Upper lobe of right lung (tissue), 1 donor: ENCODE results near the gene LRRC27. TPM values are rescaled to one million over a fixed set of nuclear protein-coding genes. Genes with fewer than 3 reads are reported as not detected.

Experiments
- ATAC-seq: fragments of 200-7000 bp; cut with Tn5 transposase; one replicate; pipeline ENCODE4 v1.9.1; 2020; ENCODE audit warnings: mild to moderate bottlenecking, moderate library complexity
- DNase-seq: peaks from one replicate; pipeline ENCODE4 v3.0.0-alpha.2; 2020
- H3K27ac ChIP-seq: fragments of 200-600 bp; one replicate; pipeline ENCODE4 v1.8.0; 2022
- H3K27me3 ChIP-seq: fragments of 200-600 bp; one replicate; pipeline ENCODE4 v1.8.0; 2022; ENCODE audit warnings: mild to moderate bottlenecking
- H3K36me3 ChIP-seq: fragments of 200-600 bp; one replicate; pipeline ENCODE4 v1.8.0; 2022
- H3K4me1 ChIP-seq: fragments of 200-600 bp; one replicate; pipeline ENCODE4 v1.8.0; 2022
- H3K4me3 ChIP-seq: fragments of 200-600 bp; one replicate; pipeline ENCODE4 v1.8.0; 2022; ENCODE audit warnings: mild to moderate bottlenecking
- H3K9me3 ChIP-seq: fragments of 200-600 bp; one replicate; pipeline ENCODE4 v1.8.0; 2022
- intact Hi-C: fragments of 100-400 bp; cut with DNase I; formaldehyde crosslinking; loops from one replicate; pipeline ENCODE4 v1.11.0; 2022
- total RNA-seq: library from RNA; stranded (reverse); fragmentation: NEBNext Ultra II Directional; extraction: Animal tissue kit (Norgen Biotek cat#: 25700); gene quantifications from one replicate; pipeline ENCODE4 v1.2.1, GENCODE V29; 2021
- TF ChIP-seq, protein P1 (sequence below): fragments of 200-600 bp; IDR thresholded peaks from one replicate; pipeline ENCODE4 v1.8.0; 2022; ENCODE audit warnings: antibody characterized with exemption
- donor health status: DM: no; HTN: yes; CAD: no; lungs with severe emphysema.

The LRRC27 gene
- total RNA-seq, 1 donor from 2014 or later: 6.3 TPM

DNA sequence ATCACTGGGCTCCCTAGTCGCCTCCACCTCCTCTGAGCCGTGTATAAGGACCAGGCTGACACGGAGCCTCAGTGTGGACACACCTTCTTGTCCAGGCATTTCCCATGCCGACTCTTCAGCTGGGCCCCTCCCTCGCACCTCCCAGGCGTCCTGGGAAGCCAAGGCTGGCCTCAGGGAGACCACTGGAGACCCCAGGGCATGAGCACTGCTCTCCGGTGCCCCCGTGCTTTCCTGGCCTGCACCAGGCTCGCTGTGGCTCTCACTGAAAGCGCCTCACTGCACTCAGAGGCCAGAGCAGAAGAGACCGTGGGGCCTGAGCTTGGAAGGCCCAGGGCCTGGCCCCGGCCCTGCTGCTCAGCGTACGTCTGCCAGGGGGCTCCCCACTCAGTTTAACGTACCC is 31.4 kb downstream of the LRRC27 start:
- peaks cover 6% of the 10 kb centered on the region for H3K36me3 ChIP-seq
- ATAC-seq: no peak
- H3K27ac ChIP-seq: no peak overlapping the region
- H3K9me3 ChIP-seq: no peaks in the 10 kb centered on the region
- no peaks in the 10 kb centered on the region for H3K27me3 ChIP-seq
- H3K4me3 ChIP-seq: no peak overlapping the region
- no peaks in the 10 kb centered on the region for H3K4me1 ChIP-seq
- TF ChIP-seq, protein P1, sequence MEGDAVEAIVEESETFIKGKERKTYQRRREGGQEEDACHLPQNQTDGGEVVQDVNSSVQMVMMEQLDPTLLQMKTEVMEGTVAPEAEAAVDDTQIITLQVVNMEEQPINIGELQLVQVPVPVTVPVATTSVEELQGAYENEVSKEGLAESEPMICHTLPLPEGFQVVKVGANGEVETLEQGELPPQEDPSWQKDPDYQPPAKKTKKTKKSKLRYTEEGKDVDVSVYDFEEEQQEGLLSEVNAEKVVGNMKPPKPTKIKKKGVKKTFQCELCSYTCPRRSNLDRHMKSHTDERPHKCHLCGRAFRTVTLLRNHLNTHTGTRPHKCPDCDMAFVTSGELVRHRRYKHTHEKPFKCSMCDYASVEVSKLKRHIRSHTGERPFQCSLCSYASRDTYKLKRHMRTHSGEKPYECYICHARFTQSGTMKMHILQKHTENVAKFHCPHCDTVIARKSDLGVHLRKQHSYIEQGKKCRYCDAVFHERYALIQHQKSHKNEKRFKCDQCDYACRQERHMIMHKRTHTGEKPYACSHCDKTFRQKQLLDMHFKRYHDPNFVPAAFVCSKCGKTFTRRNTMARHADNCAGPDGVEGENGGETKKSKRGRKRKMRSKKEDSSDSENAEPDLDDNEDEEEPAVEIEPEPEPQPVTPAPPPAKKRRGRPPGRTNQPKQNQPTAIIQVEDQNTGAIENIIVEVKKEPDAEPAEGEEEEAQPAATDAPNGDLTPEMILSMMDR: no peak
- peak; percentile 46 for DNase-seq
- intact Hi-C loops: no loop called here

DNA sequence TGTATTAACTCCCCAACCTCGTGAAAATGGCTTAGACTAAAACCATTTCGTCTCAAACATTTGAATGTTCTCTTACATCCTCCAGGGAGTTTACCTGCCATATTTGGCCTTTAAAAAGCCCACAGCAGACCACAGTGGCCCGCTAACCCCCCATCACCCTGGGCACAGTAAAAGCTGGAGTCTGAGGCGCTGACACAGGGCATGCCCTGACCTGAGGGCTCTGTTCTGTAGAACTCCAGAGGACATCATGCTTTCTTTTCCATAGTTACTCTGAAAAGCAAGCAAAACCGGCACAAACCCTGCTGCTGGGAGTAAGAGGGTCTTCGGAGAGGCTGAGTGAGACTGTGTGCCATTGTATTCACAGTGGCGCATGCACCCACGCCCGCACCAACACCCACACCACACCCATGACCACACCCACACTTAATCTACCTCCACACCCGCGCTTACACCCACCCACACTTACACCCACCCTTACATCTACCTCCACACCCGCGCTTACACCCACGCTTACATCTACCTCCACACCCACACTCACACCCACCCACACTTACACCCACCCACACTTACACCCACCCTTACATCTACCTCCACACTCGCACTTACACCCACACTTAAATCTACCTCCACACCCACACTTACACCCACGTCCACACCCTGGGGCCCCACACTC is 32.1 kb downstream of the LRRC27 start:
- ATAC-seq: peak; percentile 77
- H3K4me1 ChIP-seq: no peaks in the 10 kb centered on the region

DNA sequence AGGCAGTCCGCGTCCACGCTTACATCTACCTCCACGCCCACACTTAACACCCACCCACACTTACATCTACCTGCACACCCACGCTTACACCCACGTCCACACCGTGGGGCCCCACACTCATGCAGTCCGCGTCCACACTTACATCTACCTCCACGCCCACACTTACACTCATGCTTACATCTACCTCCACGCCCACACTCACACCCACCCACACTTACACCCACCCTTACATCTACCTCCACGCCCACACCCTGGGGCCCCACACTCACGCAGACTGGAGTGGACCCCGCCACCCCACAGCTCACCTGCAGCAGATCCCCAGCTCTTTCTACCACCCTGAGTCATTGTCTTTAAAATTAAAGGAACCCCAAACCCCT is 32.6 kb downstream of the LRRC27 start:
- DNase-seq (peak; percentile 46), ATAC-seq (peak; percentile 40)
- Histone ChIP-seq H3K4me3 (no peak overlapping the region), H3K4me1 (no peaks in the 10 kb centered on the region), H3K36me3 (peaks cover 6% of the 10 kb centered on the region), H3K27me3 (no peaks in the 10 kb centered on the region), H3K27ac (no peak overlapping the region), H3K9me3 (no peaks in the 10 kb centered on the region)
- intact Hi-C loops: no loop called here
- TF ChIP-seq, protein P1: no peak

More for the DNA sequence above, 32.1 kb downstream of the LRRC27 start:
- Histone ChIP-seq H3K9me3 (no peaks in the 10 kb centered on the region), H3K36me3 (peaks cover 6% of the 10 kb centered on the region), H3K27me3 (no peaks in the 10 kb centered on the region), H3K4me3 (no peak overlapping the region), H3K27ac (no peak overlapping the region)
- intact Hi-C loops: no loop called here
- TF ChIP-seq, protein P1: no peak
- DNase-seq: peak; percentile 59

DNA sequence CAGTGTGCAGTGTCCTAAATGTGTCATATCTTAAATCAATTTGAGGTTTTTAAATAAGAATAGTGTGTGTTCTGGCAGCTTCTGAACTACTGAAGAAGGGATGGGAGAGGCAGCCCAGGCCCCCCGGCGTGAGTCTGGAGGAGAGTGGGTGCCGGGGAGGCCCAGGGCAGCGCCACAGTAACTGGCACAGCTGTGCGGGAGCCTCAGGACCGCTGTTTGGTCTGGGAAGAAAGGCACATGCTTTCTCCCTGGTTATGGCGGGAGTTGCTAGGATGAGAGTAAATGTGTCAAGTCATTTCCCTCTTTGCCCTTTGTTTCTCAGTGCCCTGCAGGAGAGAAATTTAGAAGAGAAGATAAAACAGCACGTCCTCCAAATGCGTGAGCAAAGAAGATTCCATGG is 33.1 kb downstream of the LRRC27 start:
- ATAC-seq: no peak
- Histone ChIP-seq H3K9me3 (no peaks in the 10 kb centered on the region), H3K4me1 (no peaks in the 10 kb centered on the region), H3K4me3 (no peak overlapping the region), H3K27ac (no peak overlapping the region), H3K36me3 (peaks cover 6% of the 10 kb centered on the region), H3K27me3 (no peaks in the 10 kb centered on the region)
- intact Hi-C loops: no loop called here
- DNase-seq: peak; percentile 26
- TF ChIP-seq, protein P1: no peak

DNA sequence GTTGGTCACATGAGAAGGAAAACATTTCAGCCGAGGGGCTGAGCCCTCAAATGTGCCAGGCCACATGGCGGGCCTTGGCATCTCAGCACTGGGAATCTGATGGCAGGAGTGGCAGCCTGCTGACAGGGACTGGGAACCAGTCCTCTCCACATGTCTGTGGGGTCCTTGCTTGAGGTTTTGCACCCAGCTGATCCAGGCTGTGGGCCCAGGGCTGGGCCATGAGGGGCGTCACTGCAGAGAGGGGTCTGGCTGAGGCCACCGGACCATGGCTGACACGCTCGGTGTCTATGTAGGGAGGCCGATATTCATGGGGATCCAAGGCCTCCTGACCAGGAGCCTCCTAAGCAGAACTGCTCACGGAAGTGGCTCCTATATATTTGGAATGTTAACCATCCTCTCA is 34.0 kb downstream of the LRRC27 start:
- Histone ChIP-seq H3K4me1 (no peaks in the 10 kb centered on the region), H3K27me3 (no peaks in the 10 kb centered on the region), H3K9me3 (no peaks in the 10 kb centered on the region), H3K4me3 (no peak overlapping the region), H3K36me3 (peaks cover 6% of the 10 kb centered on the region), H3K27ac (no peak overlapping the region)
- intact Hi-C loops: no loop called here
- DNase-seq (peak; percentile 33), ATAC-seq (no peak)
- TF ChIP-seq, protein P1: no peak

DNA sequence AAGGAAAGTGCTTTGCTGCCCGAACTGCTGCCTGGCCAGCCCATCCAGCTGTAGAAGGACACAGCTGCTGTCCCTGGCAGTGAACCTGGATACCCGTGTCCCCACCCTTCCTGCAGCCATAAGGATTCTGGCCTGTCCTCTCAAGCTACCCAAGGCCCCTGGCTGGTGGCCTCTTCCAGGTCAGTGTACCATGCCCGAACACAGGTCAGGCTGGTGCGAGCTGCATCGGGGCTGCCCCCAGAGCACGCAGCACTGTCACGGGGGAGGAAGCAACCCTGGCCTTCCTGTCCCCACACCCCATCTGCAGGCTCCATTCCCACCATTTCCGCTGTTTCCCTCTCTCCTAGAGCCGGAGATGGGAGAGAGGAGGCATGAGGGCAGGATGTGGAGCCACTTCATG is 34.5 kb downstream of the LRRC27 start:
- TF ChIP-seq, protein P1: no peak
- H3K27ac ChIP-seq: no peak overlapping the region
- DNase-seq (peak; percentile 50), ATAC-seq (no peak)
- peaks cover 6% of the 10 kb centered on the region for H3K36me3 ChIP-seq
- H3K27me3 ChIP-seq: no peaks in the 10 kb centered on the region
- no peaks in the 10 kb centered on the region for H3K4me1 ChIP-seq
- H3K9me3 ChIP-seq: no peaks in the 10 kb centered on the region
- no peak overlapping the region for H3K4me3 ChIP-seq
- intact Hi-C loops: no loop called here
